Measurements from ENCODE around the gene MOB1B. TPM values are rescaled to one million over a fixed set of nuclear protein-coding genes. Genes with fewer than 3 reads are reported as not detected.

The MOB1B gene
- total and polyA plus RNA-seq, 2 of the 13 experiments (the other 11 are each of a cell fraction or from before 2014, with no cell fraction given), result 3.9 to 4.0 TPM

DNA sequence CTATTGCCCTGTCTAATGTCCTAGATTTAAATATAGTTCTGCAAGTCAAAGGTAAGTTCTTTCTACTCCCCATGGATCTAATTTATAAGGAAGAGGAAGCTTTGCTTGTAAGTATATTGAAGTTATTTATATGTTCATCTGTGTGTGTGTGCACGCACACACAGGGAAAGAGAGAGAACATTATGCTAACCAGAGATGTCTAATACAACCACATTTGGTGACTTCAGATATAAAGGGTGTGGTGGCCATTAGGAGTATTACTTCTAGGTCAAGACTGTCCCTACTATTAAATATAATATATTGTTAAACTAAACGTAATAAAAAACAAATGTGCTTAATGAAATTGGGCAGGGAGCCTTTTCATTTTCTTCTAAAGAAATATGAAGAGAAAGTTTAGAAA is 95.4 kb downstream of the MOB1B start:
- in situ Hi-C loops (cut with HindIII; ENCODE audit: extremely low pct_ligation_motif_present, low pct_unique_long_range_greater_than_20kb), result loop anchor here (10.0 kb wide), 1 partner anchor 153 kb away; no protein-coding TSS in a partner anchor
- BruUV-seq (replicated peaks), result no TSS peak
- no peak overlapping the region for H3K9ac ChIP-seq (ENCODE audit: insufficient read depth, low read depth, low read length)
- no peak for FAIRE-seq
- intact Hi-C loops (cut with micrococcal nuclease; ENCODE audit: unreplicated experiment), result loop anchor here (10.0 kb wide), 1 partner anchor 293 kb away; no protein-coding TSS in a partner anchor
- H4K20me1 ChIP-seq (ENCODE audit: insufficient read depth, low read length), result no peaks in the 10 kb centered on the region; the same call in 1 of the 2 replicates
- ChIA-PET POLR2A (no interaction called here), CTCF (ENCODE audit: low intra/inter-chr PET ratio, low total read pairs) (no interaction called here)
- no peak overlapping the region for H3K27ac ChIP-seq (ENCODE audit: extremely low read length, insufficient read depth, low read length)
- WGBS (ENCODE audit: low lambda C conversion rate), result 87% methylated on average over 2 of the region's 2 CpGs
- DNase-seq (ENCODE audit: low spot score), result no peak
- no peak overlapping the region for H3K4me2 ChIP-seq (ENCODE audit: low read depth, low read length)
- H3K9me3 ChIP-seq (ENCODE audit: low read length), result no peaks in the 10 kb centered on the region
- no peak for ATAC-seq
- no peaks in the 10 kb centered on the region for H3K27me3 ChIP-seq (ENCODE audit: control insufficient read depth in 1 of 2, insufficient read depth in 2 of 2, low read length in 2 of 2)
- no peak overlapping the region for H3K4me3 ChIP-seq (replicated peaks in 1 of 3; ENCODE audit: insufficient read depth in 1 of 3, low read depth in 2 of 3, low read length in 3 of 3)
- H2AFZ ChIP-seq (ENCODE audit: low read length), result no peak overlapping the region
- no peaks in the 10 kb centered on the region; a peak in 1 of 5 replicates for H3K36me3 ChIP-seq (replicated peaks in 1 of 2; ENCODE audit: control insufficient read depth in 1 of 2, insufficient read depth in 2 of 2, low read length in 2 of 2)
- peaks cover 39% of the 10 kb centered on the region for H3K4me1 ChIP-seq (ENCODE audit: insufficient read depth, low read length)
- peaks cover 51% of the 10 kb centered on the region for H3K79me2 ChIP-seq (ENCODE audit: insufficient read depth, low read length)
- TF ChIP-seq, protein P1, sequence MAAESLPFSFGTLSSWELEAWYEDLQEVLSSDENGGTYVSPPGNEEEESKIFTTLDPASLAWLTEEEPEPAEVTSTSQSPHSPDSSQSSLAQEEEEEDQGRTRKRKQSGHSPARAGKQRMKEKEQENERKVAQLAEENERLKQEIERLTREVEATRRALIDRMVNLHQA (CRISPR knock-in tag; IDR thresholded peaks at IDR 0.05), result no peak
- TF ChIP-seq SNRNP70 (IDR thresholded peaks at IDR 0.05; ENCODE audit: low read depth, low read length), result no peak
- no peak for TF ChIP-seq KIAA2018 (CRISPR knock-in tag; IDR thresholded peaks at IDR 0.05; ENCODE audit: borderline replicate concordance)
- TF ChIP-seq ZNF607 (CRISPR knock-in tag; IDR thresholded peaks at IDR 0.05; ENCODE audit: borderline replicate concordance), result no peak
- no peak for TF ChIP-seq ZBTB21 (CRISPR knock-in tag; IDR thresholded peaks at IDR 0.05)
- no peak for TF ChIP-seq ZEB1 (IDR thresholded peaks at IDR 0.05; ENCODE audit: insufficient replicate concordance, low read depth)
- no peak for TF ChIP-seq NPAS2 (CRISPR knock-in tag; IDR thresholded peaks at IDR 0.05; ENCODE audit: borderline replicate concordance)
- no peak for TF ChIP-seq TBX2 (CRISPR knock-in tag; IDR thresholded peaks at IDR 0.05; ENCODE audit: borderline replicate concordance)
- no peak for TF ChIP-seq ZNF891 (CRISPR knock-in tag; IDR thresholded peaks at IDR 0.05)
- no peak for TF ChIP-seq NCOA5 (CRISPR knock-in tag; IDR thresholded peaks at IDR 0.05)
- no peak for TF ChIP-seq PITX1 (CRISPR knock-in tag; IDR thresholded peaks at IDR 0.05)
- no peak for TF ChIP-seq ZNF775 (CRISPR knock-in tag; IDR thresholded peaks at IDR 0.05; ENCODE audit: borderline replicate concordance)
- TF ChIP-seq ZNF460 (CRISPR knock-in tag; IDR thresholded peaks at IDR 0.05; ENCODE audit: borderline replicate concordance), result no peak
- no peak for TF ChIP-seq ZNF737 (CRISPR knock-in tag; IDR thresholded peaks at IDR 0.05; ENCODE audit: borderline replicate concordance)
- no peak for TF ChIP-seq HNF1B (CRISPR knock-in tag; IDR thresholded peaks at IDR 0.05)
- TF ChIP-seq ZNF263 (CRISPR knock-in tag; IDR thresholded peaks at IDR 0.05), result no peak
